ENCODE measurements around the gene COX4I1.
"Not testable (repeated sequence)": the region's sequence is repeated elsewhere in the genome, so short reads cannot be mapped to it uniquely, and the experiment has no call there.

COX4I1 gene

GRCh38 chr16:85824161-85825135 is 25.0 kb downstream of the COX4I1 start:
- no peak for DNase-seq (ENCODE audit: low read depth)

- DNase-seq (ENCODE audit: low read depth) = no peak
These were observed 25.8 kb downstream of the COX4I1 start for GRCh38 chr16:85825326-85825725.

- no peak for DNase-seq (ENCODE audit: low read depth)
These were observed 27.3 kb downstream of the COX4I1 start for GRCh38 chr16:85826686-85827247.

GRCh38 chr16:85828166-85828565 is 28.7 kb downstream of the COX4I1 start:
- DNase-seq (ENCODE audit: low read depth) = no peak

GRCh38 chr16:85829171-85829719 is 29.8 kb downstream of the COX4I1 start:
- no peak for DNase-seq (ENCODE audit: low read depth)

- DNase-seq (ENCODE audit: low read depth) = no peak
These were observed 30.4 kb downstream of the COX4I1 start for GRCh38 chr16:85829751-85830445.

GRCh38 chr16:85830821-85831220 is 31.3 kb downstream of the COX4I1 start:
- DNase-seq (ENCODE audit: low read depth) = no peak

GRCh38 chr16:85832570-85833218 is 33.2 kb downstream of the COX4I1 start:
- DNase-seq (ENCODE audit: low read depth) = no peak

- no peak for DNase-seq (ENCODE audit: low read depth)
These were observed 33.9 kb downstream of the COX4I1 start for GRCh38 chr16:85833219-85833920.

GRCh38 chr16:85834741-85835140 is 35.2 kb downstream of the COX4I1 start:
- no peak for DNase-seq (ENCODE audit: low read depth)

GRCh38 chr16:85835227-85835751 is 35.8 kb downstream of the COX4I1 start:
- no peak for DNase-seq (ENCODE audit: low read depth)

GRCh38 chr16:85835956-85836705 is 36.6 kb downstream of the COX4I1 start:
- no peak for DNase-seq (ENCODE audit: low read depth)

- DNase-seq (ENCODE audit: low read depth) = no peak
These were observed 37.4 kb downstream of the COX4I1 start for GRCh38 chr16:85836706-85837582.

- not testable (repeated sequence) for DNase-seq (ENCODE audit: low read depth)
These were observed 38.2 kb downstream of the COX4I1 start for GRCh38 chr16:85837654-85838053.

- no peak for DNase-seq (ENCODE audit: low read depth)
These were observed 38.9 kb downstream of the COX4I1 start for GRCh38 chr16:85838381-85838780.

- DNase-seq (ENCODE audit: low read depth) = no peak
These were observed 39.5 kb downstream of the COX4I1 start for GRCh38 chr16:85838876-85839585.

GRCh38 chr16:85839681-85840240 is 40.3 kb downstream of the COX4I1 start:
- no peak for DNase-seq (ENCODE audit: low read depth)

GRCh38 chr16:85840395-85840794 is 40.9 kb downstream of the COX4I1 start:
- no peak for DNase-seq (ENCODE audit: low read depth)

Measured in T-helper 22 cell (primary cell).